ENCODE results near the gene TNNC1.

TNNC1 gene

DNA sequence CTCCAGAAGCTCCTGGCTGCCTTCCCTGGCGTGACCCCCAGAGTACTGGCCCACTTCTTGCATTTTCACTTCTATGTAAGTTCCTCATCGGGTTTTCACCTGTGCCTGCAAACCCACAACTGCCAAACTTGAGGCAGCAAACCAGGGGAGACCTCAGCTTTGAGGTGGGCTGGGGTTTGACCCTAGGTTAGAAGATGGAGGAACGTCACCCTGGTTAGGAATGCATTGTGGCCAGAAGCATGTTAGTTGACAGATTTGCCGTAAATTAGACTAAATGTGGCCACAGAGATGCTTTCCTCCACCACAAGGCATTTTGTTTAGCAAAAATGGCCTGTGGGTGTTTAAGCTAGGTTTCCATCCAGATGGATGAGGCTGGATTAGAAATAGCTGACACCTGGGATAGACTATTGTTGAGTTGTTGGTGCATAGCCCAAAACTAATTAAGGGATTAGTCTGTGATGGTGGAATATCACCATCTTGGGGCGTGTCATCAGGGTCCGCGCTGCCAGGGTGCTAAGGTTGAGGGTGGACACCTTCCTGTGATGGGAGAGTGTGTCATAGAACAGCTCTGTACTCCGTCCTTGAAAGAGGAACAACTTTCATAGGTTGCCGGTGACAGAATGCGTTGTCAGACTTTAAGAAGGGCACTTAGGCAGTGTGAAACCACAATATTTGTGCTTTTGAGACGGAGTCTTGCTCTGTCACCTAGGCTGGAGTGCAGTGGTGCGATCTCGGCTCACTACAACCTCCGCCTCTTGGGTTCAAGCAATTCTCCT is 5.1 kb upstream of the TNNC1 start:
- no peak for DNase-seq (ENCODE audit: low read depth in 2 of 2)

- no peak for DNase-seq (ENCODE audit: low read depth in 2 of 2)
These were observed 4.4 kb upstream of the TNNC1 start for GRCh38 chr3:52458031-52458760.

GRCh38 chr3:52456800-52457183 is 3.0 kb upstream of the TNNC1 start:
- no peak for DNase-seq (ENCODE audit: low read depth in 2 of 2)

- DNase-seq (ENCODE audit: low read depth in 2 of 2), result no peak
These were observed 2.4 kb upstream of the TNNC1 start for GRCh38 chr3:52456169-52456799.

DNA sequence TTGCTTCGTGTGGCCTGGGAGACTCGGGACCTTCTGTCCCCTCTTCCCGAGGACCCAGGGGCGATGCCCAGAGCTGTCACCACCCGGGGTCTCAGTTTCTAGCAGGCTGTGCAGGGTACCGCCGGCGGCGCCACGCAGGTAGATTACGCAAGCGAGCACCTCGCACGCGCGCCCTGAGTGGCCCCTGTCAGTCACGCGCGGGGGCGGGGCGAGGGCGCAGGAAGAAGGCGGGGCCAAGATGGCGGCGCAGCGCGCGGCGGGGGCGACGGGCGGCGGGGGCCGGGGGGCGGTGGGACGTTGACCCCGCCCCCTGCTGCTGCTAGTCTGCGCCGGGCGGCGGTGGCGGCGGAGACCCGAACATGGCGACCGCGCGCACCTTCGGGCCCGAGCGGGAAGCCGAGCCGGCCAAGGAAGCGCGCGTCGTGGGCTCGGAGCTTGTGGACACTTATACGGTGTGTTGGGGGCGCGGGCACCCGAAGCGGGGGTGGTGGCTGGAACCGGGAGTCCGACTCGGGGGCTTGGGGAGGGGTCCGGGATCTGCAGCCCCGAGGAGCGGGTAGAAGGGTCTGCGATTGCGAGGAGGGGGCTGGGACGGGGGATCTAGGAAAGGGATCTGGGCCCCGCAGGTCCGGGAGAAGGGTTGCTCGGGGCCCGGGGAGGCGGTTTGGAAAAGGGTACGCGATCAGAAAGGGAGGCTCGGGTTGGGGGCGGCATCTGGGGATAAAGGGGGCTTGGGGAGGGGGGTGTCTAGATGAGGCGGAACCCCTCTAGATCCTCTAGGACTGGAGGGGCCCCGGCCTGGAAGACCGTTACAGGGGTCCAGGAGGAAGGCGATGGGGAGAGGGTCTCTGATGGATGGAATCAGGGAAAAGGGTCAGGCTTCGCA is 1.7 kb upstream of the TNNC1 start, which contains the start of gene NISCH:
TSS of gene NISCH (plus strand) at position 322 of the 886 bp plus-strand sequence. CDS start at position 360, 38 bp downstream.
- DNase-seq (ENCODE audit: low read depth in 2 of 2), result peak; percentile 88 to 90

DNA sequence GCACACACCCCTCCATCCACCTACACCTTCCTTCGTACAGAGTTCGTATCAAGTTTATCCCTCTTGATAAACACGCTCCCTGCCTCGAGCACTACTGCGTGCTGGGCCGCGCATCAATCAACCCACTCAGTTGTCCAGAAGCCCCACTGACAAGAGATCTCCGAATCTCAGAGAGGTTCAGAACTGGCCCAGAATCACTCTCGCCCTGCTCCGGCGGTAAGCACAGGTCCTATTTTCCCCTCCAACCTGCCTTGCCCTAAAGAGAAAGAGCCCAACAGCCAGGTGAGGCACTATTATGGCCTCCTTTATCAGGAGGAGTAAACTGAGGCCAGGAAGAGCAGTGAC is 1.1 kb upstream of the TNNC1 start:
- no peak for DNase-seq (ENCODE audit: low read depth in 2 of 2)

GRCh38 chr3:52454250-52454937 is 553 bp upstream of the TNNC1 start:
- no peak for DNase-seq (ENCODE audit: low read depth in 2 of 2)

GRCh38 chr3:52452570-52453221 is 1.1 kb downstream of the TNNC1 start:
- DNase-seq (ENCODE audit: low read depth in 2 of 2), result no peak

DNA sequence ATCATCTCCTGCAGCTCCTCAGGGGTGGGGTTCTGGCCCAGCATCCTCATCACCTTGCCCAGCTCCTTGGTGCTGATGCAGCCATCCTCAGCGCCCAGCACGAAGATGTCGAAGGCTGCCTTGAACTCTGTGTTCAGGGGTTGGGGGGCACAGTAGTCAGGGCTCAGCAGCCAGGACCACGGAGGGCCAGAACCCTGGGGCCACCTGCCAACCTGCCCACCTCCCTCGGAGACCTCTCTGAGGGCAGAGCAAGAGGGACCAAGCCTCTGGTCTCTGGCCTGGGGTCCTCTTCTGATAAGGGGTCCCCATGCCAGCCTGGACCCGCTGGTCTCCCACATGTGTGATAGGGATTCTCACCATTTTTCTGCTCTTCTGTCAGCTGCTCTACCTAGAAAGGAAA is 1.7 kb downstream of the TNNC1 start:
- no peak for DNase-seq (ENCODE audit: low read depth in 2 of 2)

DNA sequence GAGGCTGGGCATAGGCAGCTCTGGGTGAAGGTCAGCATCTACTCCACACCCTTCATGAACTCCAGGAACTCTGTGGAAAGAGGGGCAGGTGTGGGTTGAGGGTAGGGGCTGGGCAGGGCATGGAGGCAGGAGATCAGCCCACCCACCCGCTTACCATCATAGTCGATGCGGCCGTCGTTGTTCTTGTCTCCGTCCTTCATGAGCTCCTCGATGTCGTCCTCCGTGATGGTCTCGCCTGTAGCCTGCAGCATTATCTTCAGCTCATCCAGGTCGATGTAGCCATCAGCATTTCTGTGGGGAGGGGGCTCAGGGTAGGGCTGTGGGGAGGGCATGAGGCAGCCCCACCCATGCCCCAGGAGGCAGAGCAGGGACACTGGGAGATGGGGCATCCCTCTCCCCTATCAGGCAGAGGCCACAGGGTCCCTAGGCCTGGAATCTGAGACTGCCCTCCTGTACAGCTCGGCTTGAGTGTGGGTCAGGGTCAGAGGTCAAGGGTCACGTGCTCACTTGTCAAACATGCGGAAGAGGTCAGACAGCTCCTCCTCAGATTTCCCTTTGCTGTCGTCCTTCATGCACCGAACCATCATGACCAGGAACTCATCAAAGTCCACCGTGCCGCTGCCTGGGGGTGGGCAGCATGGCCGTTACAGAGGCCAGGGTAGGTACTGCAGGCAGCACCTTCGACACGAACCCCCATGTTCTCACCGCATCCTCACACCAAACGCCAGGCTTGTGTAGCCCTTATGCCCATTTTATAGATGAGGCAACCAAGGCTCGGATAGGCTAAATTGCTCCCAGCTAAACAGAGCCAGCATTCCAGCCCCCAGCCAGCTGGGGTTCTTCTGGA is 2.4 kb downstream of the TNNC1 start:
- DNase-seq (ENCODE audit: low read depth in 2 of 2), result no peak

DNA sequence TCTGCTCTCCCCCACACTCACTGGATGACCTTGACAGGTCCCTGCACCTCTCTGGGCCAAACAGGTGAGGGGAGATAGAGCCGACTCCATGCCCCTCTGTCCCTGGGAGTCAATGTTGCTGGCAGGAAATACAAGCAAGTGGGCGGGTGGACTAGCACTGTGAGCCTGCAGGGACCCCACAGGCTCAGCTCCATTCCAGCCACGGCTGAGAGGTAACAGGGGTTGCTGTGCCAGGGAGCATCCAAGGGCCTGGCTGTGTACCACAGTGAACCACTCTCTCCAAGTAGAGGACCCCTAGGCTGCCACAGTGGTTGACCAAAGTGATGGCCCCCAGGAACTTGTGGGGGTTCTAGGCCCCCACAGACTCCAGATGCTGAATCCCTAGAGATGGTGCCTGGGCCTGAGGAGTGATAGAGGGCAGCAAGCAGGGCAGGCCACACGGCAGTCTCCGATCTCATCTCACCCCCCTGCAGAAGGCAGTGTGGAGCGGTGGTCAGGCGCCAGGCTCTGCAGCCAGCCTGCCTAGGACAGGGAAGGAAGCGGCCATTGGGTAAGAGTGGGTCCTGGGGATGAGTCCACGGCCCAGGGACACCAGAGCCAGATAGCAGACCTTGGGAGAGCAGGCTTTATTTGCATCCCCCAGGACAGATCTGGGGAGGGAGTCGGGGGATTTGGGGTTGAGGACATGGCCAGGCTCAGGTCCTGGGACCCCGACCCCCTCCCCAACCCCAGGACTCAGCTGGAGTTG is 3.2 kb downstream of the TNNC1 start:
- DNase-seq (ENCODE audit: low read depth in 2 of 2), result no peak

- no peak for DNase-seq (ENCODE audit: low read depth in 2 of 2)
These were observed 6.1 kb downstream of the TNNC1 start for GRCh38 chr3:52447512-52448355.

GRCh38 chr3:52446631-52447511 is 7.0 kb downstream of the TNNC1 start:
- peak; percentile 28 to 37 for DNase-seq (ENCODE audit: low read depth in 2 of 2)

- DNase-seq (ENCODE audit: low read depth in 2 of 2), result no peak
These were observed 7.8 kb downstream of the TNNC1 start for GRCh38 chr3:52446042-52446441.

- DNase-seq (ENCODE audit: low read depth in 2 of 2), result peak in 1 of 2 donors; percentile 20
These were observed 8.7 kb downstream of the TNNC1 start, which contains the start of gene SEMA3G for GRCh38 chr3:52444860-52445793. Gene SEMA3G (minus strand): TSS chr3:52445103. CDS start chr3:52445027, 76 bp downstream.

Measured in stimulated activated CD8-positive, alpha-beta memory T cell treated with anti-CD3 and anti-CD28 coated beads, Interleukin-15, amount 100 ng/mL, for 4 hours (primary cell).